Peyer's patch (tissue), 4 donors: ENCODE results near the gene DDIT3.

ENCODE experiments used
- POLR2A ChIP-seq, 2 donors: fragments of 450-650 bp; IDR thresholded peaks; one replicate each; pipeline ENCODE4 v1.5.1; 2017; ENCODE audit warnings: antibody characterized with exemption in 2 of 2, mild to moderate bottlenecking in 2 of 2, moderate library complexity in 2 of 2
- TF ChIP-seq, protein P1 (sequence below), 6 experiments: fragments of 450-650 bp in 4 of 6; fragments of 200-600 bp in 2 of 6; sonication (generic) in 1 of 6; IDR thresholded peaks; one replicate each; pipeline ENCODE4 v1.5.1; 2017 to 2019; ENCODE audit warnings: antibody characterized with exemption in 6 of 6, mild to moderate bottlenecking in 3 of 6, moderate library complexity in 1 of 6

GRCh38 chr12:57529831-57530230 is 9.5 kb upstream of the DDIT3 start:
- TF ChIP-seq, protein P1, sequence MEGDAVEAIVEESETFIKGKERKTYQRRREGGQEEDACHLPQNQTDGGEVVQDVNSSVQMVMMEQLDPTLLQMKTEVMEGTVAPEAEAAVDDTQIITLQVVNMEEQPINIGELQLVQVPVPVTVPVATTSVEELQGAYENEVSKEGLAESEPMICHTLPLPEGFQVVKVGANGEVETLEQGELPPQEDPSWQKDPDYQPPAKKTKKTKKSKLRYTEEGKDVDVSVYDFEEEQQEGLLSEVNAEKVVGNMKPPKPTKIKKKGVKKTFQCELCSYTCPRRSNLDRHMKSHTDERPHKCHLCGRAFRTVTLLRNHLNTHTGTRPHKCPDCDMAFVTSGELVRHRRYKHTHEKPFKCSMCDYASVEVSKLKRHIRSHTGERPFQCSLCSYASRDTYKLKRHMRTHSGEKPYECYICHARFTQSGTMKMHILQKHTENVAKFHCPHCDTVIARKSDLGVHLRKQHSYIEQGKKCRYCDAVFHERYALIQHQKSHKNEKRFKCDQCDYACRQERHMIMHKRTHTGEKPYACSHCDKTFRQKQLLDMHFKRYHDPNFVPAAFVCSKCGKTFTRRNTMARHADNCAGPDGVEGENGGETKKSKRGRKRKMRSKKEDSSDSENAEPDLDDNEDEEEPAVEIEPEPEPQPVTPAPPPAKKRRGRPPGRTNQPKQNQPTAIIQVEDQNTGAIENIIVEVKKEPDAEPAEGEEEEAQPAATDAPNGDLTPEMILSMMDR (IDR thresholded peaks at IDR 0.05), result no peak
- TF ChIP-seq POLR2A (IDR thresholded peaks at IDR 0.05), result no peak
